ENCODE results near the gene PRKCA. TPM values are rescaled to one million over a fixed set of nuclear protein-coding genes. Genes with fewer than 3 reads are reported as not detected.

PRKCA gene
- total RNA-seq, 4 donors from 2014 or later = 9.8 to 25.6 (median 12.2) TPM

DNA sequence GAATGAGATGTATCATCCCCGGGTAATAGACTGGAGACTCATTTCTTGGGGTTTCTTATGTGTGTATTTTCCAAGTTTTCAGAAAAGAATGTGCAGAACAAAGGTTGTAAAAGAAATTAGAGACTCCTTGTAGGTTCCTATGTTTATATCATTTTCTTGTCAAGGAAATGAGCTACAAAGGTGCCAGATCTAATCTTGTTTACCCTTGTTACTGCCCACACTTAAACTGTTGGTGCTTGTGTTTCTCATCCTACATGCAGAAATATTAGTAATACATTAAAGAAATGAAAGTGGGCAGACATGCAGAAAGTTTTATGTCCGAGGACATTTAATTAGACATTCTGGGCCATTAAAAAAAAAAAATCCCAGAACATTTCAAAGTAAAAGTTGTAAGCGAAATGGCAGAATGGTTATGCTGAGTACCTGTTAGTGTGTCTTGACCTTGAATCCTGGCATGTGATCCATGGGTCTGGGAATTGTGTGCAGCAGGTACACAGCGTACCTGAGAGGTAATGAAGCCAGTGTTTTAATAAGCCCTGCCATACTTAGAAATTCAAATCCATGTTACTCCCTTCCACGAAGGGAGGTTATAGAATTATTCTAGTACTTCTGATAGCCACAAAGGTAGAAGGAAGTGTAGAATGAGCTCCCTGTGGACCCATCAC, 469.9 kb downstream of the PRKCA start:
- WGBS = 85% methylated on average over 5 of the region's 5 CpGs
- TF ChIP-seq CTCF (IDR thresholded peaks at IDR 0.05) (no peak), EP300 (IDR thresholded peaks at IDR 0.05) (no peak), POLR2A (IDR thresholded peaks at IDR 0.05) (no peak), POLR2AphosphoS5 (IDR thresholded peaks at IDR 0.05) (no peak)
- no peaks in the 10 kb centered on the region for H3K4me1 ChIP-seq
- no peaks in the 10 kb centered on the region for H3K27me3 ChIP-seq
- H3K27ac ChIP-seq = no peak overlapping the region
- H3K36me3 ChIP-seq = peaks cover 5% of the 10 kb centered on the region
- H3K9me3 ChIP-seq = no peaks in the 10 kb centered on the region
- no peak overlapping the region for H3K4me3 ChIP-seq
- DNase-seq (ENCODE audit: low spot score in 2 of 2) = no peak

- TF ChIP-seq CTCF (IDR thresholded peaks at IDR 0.05) (no peak), POLR2A (IDR thresholded peaks at IDR 0.05) (no peak), POLR2AphosphoS5 (IDR thresholded peaks at IDR 0.05) (no peak), EP300 (IDR thresholded peaks at IDR 0.05) (no peak)
- Histone ChIP-seq H3K36me3 (peaks cover 5% of the 10 kb centered on the region), H3K27me3 (no peaks in the 10 kb centered on the region), H3K4me1 (no peaks in the 10 kb centered on the region), H3K4me3 (no peak overlapping the region), H3K27ac (no peak overlapping the region), H3K9me3 (no peaks in the 10 kb centered on the region)
- WGBS = 77% methylated on average over 6 of the region's 6 CpGs
- DNase-seq (ENCODE audit: low spot score in 2 of 2) = peak in 1 of 2 donors; percentile 26
These were observed 472.9 kb downstream of the PRKCA start for GRCh38 chr17:66775271-66775670.

DNA sequence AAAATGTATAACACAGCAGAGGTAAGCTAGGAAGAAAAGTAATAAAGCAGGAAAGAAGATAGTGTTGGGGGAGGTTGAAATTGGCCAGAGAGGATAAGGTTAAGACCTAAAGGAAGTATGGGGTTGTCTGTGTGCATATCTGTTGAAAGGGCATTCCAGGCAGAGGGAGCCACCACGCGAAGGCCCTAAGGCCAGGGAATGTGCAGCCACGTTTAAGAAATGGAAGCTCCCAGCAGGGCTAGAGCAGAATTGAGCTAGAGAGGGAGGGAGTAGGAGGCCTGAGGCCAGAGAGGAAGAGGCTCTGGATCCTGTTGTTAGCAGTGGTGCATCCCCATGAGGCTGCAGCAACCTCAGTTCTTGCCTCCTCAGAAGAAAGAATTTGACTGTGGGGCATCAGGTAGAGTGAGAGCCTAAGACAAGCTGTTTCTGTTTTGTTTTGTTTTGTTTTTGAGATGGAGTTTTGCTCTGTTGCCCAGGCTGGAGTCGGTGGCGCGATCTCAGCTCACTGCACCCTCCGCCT, 473.5 kb downstream of the PRKCA start:
- no peak overlapping the region for H3K4me3 ChIP-seq
- H3K4me1 ChIP-seq = no peaks in the 10 kb centered on the region
- DNase-seq (ENCODE audit: low spot score in 2 of 2) = peak in 1 of 2 donors; percentile 5
- no peaks in the 10 kb centered on the region for H3K27me3 ChIP-seq
- WGBS = 77% methylated on average over 7 of the region's 7 CpGs
- H3K27ac ChIP-seq = no peak overlapping the region
- TF ChIP-seq POLR2A (IDR thresholded peaks at IDR 0.05) = no peak
- TF ChIP-seq CTCF (IDR thresholded peaks at IDR 0.05) = no peak
- TF ChIP-seq EP300 (IDR thresholded peaks at IDR 0.05) = no peak
- no peak for TF ChIP-seq POLR2AphosphoS5 (IDR thresholded peaks at IDR 0.05)
- peaks cover 5% of the 10 kb centered on the region for H3K36me3 ChIP-seq
- no peaks in the 10 kb centered on the region for H3K9me3 ChIP-seq

DNA sequence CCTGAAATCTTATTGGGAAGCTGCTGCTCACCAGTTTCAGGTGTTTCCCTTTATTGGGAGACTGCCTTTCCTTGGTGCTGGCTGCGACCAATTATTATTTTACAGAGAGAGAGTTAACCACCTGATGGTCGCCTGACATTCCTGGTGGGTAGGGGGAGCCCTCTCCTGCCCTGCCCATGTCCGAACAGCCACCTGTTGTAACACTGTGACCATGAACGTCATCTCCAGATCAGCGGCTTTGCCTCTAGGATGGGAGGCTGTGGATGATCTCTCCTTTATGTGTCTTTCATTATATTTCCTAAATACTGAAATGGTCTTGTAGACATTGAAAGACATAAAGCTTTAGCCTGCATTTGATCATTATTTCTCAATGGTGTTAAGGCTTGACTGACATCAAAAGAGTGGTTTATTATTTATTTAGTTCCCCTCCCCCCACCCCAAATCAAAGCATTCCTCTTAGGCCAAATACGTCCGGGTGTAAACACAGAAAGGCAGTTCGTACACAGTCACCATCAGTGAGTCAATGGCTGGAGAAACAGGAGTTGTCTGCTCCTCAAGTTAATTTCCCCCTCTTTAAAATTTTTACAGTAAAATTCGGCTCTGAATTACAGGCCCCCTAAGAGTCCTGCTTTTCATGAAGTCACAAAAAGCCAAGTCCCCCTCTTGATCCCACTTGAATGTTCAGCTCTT, 474.7 kb downstream of the PRKCA start:
- H3K9me3 ChIP-seq = no peaks in the 10 kb centered on the region
- H3K4me1 ChIP-seq = no peaks in the 10 kb centered on the region
- H3K27me3 ChIP-seq = no peaks in the 10 kb centered on the region
- H3K27ac ChIP-seq = no peak overlapping the region
- no peak overlapping the region for H3K4me3 ChIP-seq
- H3K36me3 ChIP-seq = peaks cover 5% of the 10 kb centered on the region
- no peak for TF ChIP-seq EP300 (IDR thresholded peaks at IDR 0.05)
- no peak for TF ChIP-seq CTCF (IDR thresholded peaks at IDR 0.05)
- TF ChIP-seq POLR2AphosphoS5 (IDR thresholded peaks at IDR 0.05) = no peak
- no peak for TF ChIP-seq POLR2A (IDR thresholded peaks at IDR 0.05)
- WGBS = 78% methylated on average over 9 of the region's 9 CpGs
- peak; percentile 18 to 20 for DNase-seq (ENCODE audit: low spot score in 2 of 2)

GRCh38 chr17:66777689-66778225, 475.3 kb downstream of the PRKCA start:
- 85% methylated on average over 7 of the region's 7 CpGs for WGBS
- peak; percentile 16 to 57 for DNase-seq (ENCODE audit: low spot score in 2 of 2)

More at GRCh38 chr17:66777689-66778225, 475.3 kb downstream of the PRKCA start:
- TF ChIP-seq POLR2A (IDR thresholded peaks at IDR 0.05) (no peak), CTCF (IDR thresholded peaks at IDR 0.05) (no peak), POLR2AphosphoS5 (IDR thresholded peaks at IDR 0.05) (no peak)
- Histone ChIP-seq H3K4me3 (no peak overlapping the region), H3K9me3 (no peaks in the 10 kb centered on the region), H3K4me1 (no peaks in the 10 kb centered on the region), H3K27ac (no peak overlapping the region), H3K36me3 (peaks cover 5% of the 10 kb centered on the region), H3K27me3 (no peaks in the 10 kb centered on the region)

Measured in suprapubic skin (tissue), 4 donors.